Measurements from ENCODE around the gene GABRD. TPM values are rescaled to one million over a fixed set of nuclear protein-coding genes. Genes with fewer than 3 reads are reported as not detected.

The GABRD gene
- total RNA-seq, 1 donor from 2014 or later: not detected

DNA sequence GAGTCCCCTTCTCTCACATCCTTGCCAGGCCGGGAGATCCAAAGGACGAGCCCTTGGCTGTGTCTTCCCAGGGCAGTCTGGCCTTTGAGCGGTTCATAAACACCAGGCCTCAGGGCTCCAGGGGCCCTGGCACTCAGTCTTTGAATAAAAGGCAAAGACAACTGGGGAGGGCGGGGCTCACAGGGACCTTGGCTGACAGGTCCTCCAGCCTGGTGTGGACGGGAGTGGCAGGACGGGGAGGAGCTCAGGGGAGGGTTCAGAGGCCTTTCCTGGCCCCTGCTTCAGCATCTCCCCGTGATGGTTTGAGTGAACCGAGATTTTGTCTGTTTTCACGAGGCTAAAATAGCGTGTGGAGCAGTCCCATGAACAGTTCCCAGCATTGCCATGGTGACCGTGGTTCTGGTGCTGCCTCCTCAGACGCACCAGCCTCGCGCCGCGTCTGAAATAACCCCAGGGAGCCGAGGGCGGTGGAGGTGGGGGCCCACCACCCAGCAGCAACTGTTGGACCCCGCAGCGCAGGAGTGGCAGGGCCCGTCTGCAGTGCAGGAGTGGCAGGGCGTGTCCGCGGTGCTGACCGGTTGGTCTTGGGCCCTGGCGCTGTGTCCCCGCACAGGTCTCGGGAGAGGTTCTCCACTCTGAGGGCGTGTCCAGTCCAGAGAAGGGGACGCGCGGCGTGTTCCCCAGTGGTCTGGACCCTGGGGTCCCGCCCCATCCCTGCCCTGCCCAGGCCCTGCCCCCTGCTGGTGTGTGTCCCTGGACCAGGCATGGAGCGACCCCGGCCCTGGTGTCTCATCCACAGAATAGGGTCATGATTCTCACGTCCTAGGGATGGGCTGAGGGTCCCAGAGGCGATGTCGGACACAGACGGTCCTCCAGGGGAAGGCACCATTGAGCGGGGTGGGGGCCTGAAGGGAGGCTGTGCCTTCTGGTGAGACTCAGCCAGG, 24.0 kb downstream of the GABRD start:
- CTCF ChIA-PET: interaction anchor here (1.8 to 2.7 kb wide), 4 partner anchors 13 to 131 kb away, joined by 6 to 18 read pairs (median 8); no protein-coding TSS in a partner anchor
- H3K27ac Mint-ChIP-seq: no peak overlapping the region
- DNase-seq (no peak), ATAC-seq (ENCODE audit: low read depth) (no peak)
- H3K4me1 Mint-ChIP-seq: peaks cover 14% of the 10 kb centered on the region
- H3K36me3 Mint-ChIP-seq (ENCODE audit: low read depth): no peaks in the 10 kb centered on the region
- H3K4me3 Mint-ChIP-seq: no peak overlapping the region
- H3K9me3 Mint-ChIP-seq: no peaks in the 10 kb centered on the region
- POLR2A ChIA-PET: no interaction called here
- H3K27me3 Mint-ChIP-seq: peaks cover 9% of the 10 kb centered on the region
- TF ChIP-seq, protein P1, sequence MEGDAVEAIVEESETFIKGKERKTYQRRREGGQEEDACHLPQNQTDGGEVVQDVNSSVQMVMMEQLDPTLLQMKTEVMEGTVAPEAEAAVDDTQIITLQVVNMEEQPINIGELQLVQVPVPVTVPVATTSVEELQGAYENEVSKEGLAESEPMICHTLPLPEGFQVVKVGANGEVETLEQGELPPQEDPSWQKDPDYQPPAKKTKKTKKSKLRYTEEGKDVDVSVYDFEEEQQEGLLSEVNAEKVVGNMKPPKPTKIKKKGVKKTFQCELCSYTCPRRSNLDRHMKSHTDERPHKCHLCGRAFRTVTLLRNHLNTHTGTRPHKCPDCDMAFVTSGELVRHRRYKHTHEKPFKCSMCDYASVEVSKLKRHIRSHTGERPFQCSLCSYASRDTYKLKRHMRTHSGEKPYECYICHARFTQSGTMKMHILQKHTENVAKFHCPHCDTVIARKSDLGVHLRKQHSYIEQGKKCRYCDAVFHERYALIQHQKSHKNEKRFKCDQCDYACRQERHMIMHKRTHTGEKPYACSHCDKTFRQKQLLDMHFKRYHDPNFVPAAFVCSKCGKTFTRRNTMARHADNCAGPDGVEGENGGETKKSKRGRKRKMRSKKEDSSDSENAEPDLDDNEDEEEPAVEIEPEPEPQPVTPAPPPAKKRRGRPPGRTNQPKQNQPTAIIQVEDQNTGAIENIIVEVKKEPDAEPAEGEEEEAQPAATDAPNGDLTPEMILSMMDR (IDR thresholded peaks at IDR 0.05): no peak
- intact Hi-C loops (cut with micrococcal nuclease): no loop called here

DNA sequence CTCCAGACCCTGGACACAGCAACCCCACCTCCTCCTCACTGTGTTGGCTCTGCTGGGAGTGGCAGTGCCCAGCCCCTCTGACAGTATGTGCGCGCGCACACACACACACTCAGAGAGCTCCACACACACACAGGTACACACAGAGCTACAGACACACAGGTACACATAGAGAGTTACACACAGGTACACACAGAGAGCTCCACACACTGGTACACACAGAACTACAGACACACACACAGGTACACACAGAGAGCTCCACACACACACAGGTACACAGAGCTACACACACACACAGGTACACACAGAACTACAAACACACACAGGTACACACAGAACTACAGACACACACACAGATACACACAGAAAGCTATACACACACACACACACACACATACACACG, 24.7 kb downstream of the GABRD start:
- no peak overlapping the region for H3K27ac Mint-ChIP-seq
- intact Hi-C loops (cut with micrococcal nuclease): loop anchor here (1.0 kb wide), 2 partner anchors 84 to 100 kb away; no protein-coding TSS in a partner anchor

DNA sequence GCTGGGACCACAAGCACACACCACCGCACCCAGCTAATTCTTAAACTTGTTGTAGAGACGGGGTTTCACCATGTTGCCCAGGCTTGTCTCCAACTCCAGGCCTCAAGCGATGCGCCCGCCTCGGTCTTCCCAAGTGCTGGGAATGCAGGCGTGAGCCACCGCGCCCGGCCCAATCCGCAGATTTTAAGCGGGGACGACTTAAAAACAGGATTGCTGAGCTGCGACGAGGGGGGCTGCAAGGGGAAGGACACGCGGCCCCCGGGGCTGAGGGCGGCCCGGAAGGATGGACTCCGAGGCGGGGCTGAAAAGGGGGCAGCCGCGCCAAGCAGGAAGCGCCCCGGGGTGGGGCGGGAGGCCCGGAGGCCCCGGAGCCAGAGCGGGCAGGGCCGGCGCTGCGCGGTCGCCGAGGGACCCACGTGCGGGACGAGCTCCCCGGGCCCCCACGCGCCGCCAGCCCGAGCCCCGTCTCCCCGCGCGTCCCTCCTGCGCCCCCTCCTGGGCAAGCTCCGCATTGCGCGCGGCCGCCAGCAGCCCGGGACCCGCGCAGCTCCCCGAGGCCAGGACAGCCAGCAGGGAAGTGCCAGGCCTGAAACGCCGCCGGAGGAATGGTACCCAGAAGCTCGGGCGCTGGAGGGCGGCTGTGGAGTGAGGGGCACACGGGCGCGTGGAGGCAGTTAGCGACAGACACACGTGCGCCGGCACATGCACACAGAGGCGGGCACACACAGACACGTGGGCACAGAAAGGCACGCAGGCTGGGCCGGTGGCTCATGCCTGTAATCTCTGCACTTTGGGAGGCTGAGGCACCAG, 25.6 kb downstream of the GABRD start:
- CTCF ChIA-PET: interaction anchor here (0.8 to 2.7 kb wide), 13 partner anchors 8 to 338 kb away, joined by 3 to 18 read pairs (median 5); no protein-coding TSS in a partner anchor
- H3K9me3 Mint-ChIP-seq: no peaks in the 10 kb centered on the region
- TF ChIP-seq, protein P1 (IDR thresholded peaks at IDR 0.05): peak; percentile 30
- POLR2A ChIA-PET: interaction anchor here (1.0 to 1.5 kb wide), 2 partner anchors 150 to 503 kb away, joined by 3 to 5 read pairs; partner anchors contain the start of gene FAAP20
- peak; percentile 87 for DNase-seq
- no peaks in the 10 kb centered on the region for H3K36me3 Mint-ChIP-seq (ENCODE audit: low read depth)
- intact Hi-C loops (cut with micrococcal nuclease): loop anchor here (1.0 to 5.0 kb wide), 4 partner anchors 84 to 338 kb away; partner anchors contain the start of gene NADK
- peak; percentile 86 for ATAC-seq (ENCODE audit: low read depth)
- H3K27me3 Mint-ChIP-seq: peaks cover 11% of the 10 kb centered on the region
- no peak overlapping the region for H3K27ac Mint-ChIP-seq
- peak overlapping the region; percentile 46 for H3K4me3 Mint-ChIP-seq
- peaks cover 21% of the 10 kb centered on the region for H3K4me1 Mint-ChIP-seq

More for the DNA sequence above, 24.7 kb downstream of the GABRD start:
- Mint-ChIP-seq H3K4me1 (peaks cover 14% of the 10 kb centered on the region), H3K36me3 (ENCODE audit: low read depth) (no peaks in the 10 kb centered on the region), H3K27me3 (peaks cover 9% of the 10 kb centered on the region), H3K4me3 (peak overlapping the region; percentile 33), H3K9me3 (no peaks in the 10 kb centered on the region)
- ATAC-seq (ENCODE audit: low read depth): no peak
- ChIA-PET CTCF (interaction anchor here (1.1 to 2.7 kb wide), 7 partner anchors 13 to 130 kb away, joined by 3 to 18 read pairs (median 7); no protein-coding TSS in a partner anchor), POLR2A (interaction anchor here (1.0 kb wide), 1 partner anchor 503 kb away, joined by 3 read pairs; no protein-coding TSS in a partner anchor)
- DNase-seq: no peak
- TF ChIP-seq, protein P1 (IDR thresholded peaks at IDR 0.05): no peak

GRCh38 chr1:2045468-2046173, 26.5 kb downstream of the GABRD start:
- POLR2A ChIA-PET: interaction anchor here (1.5 kb wide), 1 partner anchor 149 kb away, joined by 5 read pairs; the partner anchor contains the start of gene FAAP20

More at GRCh38 chr1:2045468-2046173, 26.5 kb downstream of the GABRD start:
- peaks cover 21% of the 10 kb centered on the region for H3K4me1 Mint-ChIP-seq
- TF ChIP-seq, protein P1 (IDR thresholded peaks at IDR 0.05): no peak
- H3K27me3 Mint-ChIP-seq: peaks cover 11% of the 10 kb centered on the region
- intact Hi-C loops (cut with micrococcal nuclease): loop anchor here (5.0 kb wide), 2 partner anchors 268 to 337 kb away; partner anchors contain the start of gene NADK
- H3K4me3 Mint-ChIP-seq: peak overlapping the region; percentile 19
- CTCF ChIA-PET: interaction anchor here (0.9 to 2.7 kb wide), 11 partner anchors 11 to 337 kb away, joined by 3 to 18 read pairs (median 6); no protein-coding TSS in a partner anchor
- H3K9me3 Mint-ChIP-seq: no peaks in the 10 kb centered on the region
- H3K36me3 Mint-ChIP-seq (ENCODE audit: low read depth): no peaks in the 10 kb centered on the region
- no peak for DNase-seq
- ATAC-seq (ENCODE audit: low read depth): no peak
- H3K27ac Mint-ChIP-seq: no peak overlapping the region

Measured in activated B cell treated with CpG ODN at 0.5 μM for 24 hours (primary cell).